RWPE1 (cell line): ENCODE results near the gene RAB4A.

Experiments
- CTCF ChIA-PET: fragments of 350-600 bp; sonication (Branson Sonifier 250); formaldehyde crosslinking; extraction: SDS; loops from one replicate; lab custom pipeline; 2021; lab: Yijun Ruan, JAX
- POLR2A ChIA-PET: fragments of 400-600 bp; formaldehyde crosslinking; extraction: SDS; loops from one replicate; lab custom pipeline; 2020; ENCODE audit warnings: antibody characterized with exemption; ENCODE audit not compliant: low non-redundant PET; lab: Yijun Ruan, JAX
- DNase-seq: peaks from one replicate; pipeline ENCODE4 v3.0.0; 2012; ENCODE audit warnings: low spot score
- H3K27ac ChIP-seq: fragments of 450-650 bp; 2 replicates; pipeline ENCODE4 v1.5.1; 2017
- TF ChIP-seq, protein P1 (sequence below): fragments of 450-650 bp; conservative IDR thresholded peaks from 2 replicates; pipeline ENCODE4 v1.5.1; 2017; ENCODE audit warnings: low read depth, mild to moderate bottlenecking

The RAB4A gene, protein sequence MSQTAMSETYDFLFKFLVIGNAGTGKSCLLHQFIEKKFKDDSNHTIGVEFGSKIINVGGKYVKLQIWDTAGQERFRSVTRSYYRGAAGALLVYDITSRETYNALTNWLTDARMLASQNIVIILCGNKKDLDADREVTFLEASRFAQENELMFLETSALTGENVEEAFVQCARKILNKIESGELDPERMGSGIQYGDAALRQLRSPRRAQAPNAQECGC

DNA sequence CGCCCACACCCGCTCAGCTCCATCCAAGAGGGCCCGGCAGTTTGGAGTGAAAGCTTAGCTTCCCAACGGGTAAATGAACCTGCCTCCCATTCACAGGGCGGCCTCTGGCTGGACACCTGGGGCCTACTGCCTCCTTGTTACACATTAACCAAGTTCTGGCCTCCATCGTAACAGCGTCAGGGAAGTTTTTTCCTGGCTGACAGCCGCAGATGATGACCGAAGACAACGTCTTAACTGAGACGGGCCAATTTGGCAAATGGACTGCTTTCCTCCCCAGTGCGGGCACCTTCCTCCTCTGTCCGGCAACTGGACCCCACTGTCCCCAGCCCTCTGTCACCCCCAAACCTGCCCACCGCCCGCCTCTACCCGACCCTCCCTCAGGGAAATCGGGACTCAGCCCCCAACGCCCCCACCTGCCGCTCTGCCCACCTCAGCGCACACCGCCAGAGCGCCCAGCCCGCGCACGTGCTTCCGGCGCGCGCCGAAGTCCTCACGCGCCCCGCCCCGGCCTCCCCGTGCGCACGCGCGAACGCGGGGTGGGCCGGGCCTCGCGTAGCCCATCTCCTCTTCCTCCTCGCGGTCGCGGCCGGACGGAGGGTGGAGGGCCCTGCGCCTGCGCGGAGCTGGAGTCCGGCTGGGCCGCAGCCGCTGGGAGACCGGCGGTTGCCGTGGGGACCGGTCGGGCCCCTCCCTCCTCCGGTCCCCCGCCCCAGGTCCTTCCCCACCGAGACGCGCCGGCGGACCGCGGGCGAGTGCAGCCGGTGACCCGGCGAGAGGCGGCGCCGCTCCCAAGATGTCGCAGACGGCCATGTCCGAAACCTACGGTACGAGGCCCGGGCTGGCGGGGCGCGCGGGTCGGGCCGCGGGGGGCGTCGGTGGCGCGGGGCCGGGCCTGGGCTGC, at the start of gene RAB4A:
RAB4A (plus strand) TSS at position 565 of the 901 bp plus-strand sequence; CDS start at position 794, 229 bp downstream.
- H3K27ac ChIP-seq: peak within 1 kb of the TSS; percentile 95
- CTCF ChIA-PET: interaction anchor here (0.7 kb wide), 1 partner anchor 27 kb away, joined by 3 read pairs; no protein-coding TSS in a partner anchor
- POLR2A ChIA-PET: interaction anchor here (0.6 kb wide), 1 partner anchor 32 kb away, joined by 4 read pairs; no protein-coding TSS in a partner anchor
- DNase-seq: peak; percentile 82
- TF ChIP-seq, protein P1, sequence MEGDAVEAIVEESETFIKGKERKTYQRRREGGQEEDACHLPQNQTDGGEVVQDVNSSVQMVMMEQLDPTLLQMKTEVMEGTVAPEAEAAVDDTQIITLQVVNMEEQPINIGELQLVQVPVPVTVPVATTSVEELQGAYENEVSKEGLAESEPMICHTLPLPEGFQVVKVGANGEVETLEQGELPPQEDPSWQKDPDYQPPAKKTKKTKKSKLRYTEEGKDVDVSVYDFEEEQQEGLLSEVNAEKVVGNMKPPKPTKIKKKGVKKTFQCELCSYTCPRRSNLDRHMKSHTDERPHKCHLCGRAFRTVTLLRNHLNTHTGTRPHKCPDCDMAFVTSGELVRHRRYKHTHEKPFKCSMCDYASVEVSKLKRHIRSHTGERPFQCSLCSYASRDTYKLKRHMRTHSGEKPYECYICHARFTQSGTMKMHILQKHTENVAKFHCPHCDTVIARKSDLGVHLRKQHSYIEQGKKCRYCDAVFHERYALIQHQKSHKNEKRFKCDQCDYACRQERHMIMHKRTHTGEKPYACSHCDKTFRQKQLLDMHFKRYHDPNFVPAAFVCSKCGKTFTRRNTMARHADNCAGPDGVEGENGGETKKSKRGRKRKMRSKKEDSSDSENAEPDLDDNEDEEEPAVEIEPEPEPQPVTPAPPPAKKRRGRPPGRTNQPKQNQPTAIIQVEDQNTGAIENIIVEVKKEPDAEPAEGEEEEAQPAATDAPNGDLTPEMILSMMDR: no peak

DNA sequence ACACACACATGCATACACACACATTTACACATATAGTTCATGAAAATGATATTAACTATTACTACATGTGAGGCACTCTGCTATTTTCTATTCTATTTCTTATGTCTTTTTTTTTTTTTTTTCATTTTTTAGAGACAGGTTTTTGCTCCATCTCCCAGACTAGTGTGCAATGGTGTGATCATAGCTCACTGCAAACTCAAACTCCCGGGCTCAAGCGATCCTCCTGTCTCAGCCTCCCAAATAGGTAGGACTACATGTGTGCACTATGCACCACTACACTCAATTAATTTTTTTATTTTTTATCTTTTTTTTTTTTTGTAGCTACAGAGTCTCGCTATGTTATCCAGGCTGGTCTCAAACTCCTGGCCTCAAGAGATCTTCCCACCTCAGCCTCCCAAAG, 48.8 kb upstream of the RAB4A start:
- no peak for DNase-seq
- ChIA-PET CTCF (interaction anchor here (0.7 kb wide), 2 partner anchors 360 to 557 kb away, joined by 3 to 4 read pairs; no protein-coding TSS in a partner anchor), POLR2A (no interaction called here)
- H3K27ac ChIP-seq: no peak overlapping the region
- TF ChIP-seq, protein P1: no peak

DNA sequence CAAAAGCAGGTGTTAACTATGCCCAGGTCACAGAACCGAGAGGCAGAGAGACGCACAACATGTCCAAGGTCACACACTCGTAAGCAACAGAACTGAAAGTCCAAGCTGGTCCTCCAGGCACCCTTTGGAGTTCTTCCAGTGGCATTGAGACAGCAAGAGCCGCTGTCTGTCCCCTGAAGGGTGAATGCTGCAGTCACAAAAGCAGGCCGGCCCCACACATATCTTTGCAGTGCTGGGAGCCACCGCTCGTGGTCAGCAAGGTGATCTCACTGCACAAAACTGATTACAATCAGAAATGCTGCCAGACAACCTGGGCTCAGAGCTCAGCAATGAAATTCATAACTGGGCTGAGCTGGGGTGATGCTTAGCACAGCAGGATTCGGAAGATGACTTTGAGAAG, 47.4 kb upstream of the RAB4A start:
- POLR2A ChIA-PET: no interaction called here
- TF ChIP-seq, protein P1: no peak
- no peak overlapping the region for H3K27ac ChIP-seq
- DNase-seq: no peak
- CTCF ChIA-PET: interaction anchor here (0.6 kb wide), 1 partner anchor 328 kb away, joined by 5 read pairs; no protein-coding TSS in a partner anchor

GRCh38 chr1:229224308-229224707, 46.6 kb upstream of the RAB4A start:
- H3K27ac ChIP-seq: no peak overlapping the region
- ChIA-PET CTCF (interaction anchor here (0.6 kb wide), 1 partner anchor 328 kb away, joined by 5 read pairs; no protein-coding TSS in a partner anchor), POLR2A (no interaction called here)
- DNase-seq: peak; percentile 53
- TF ChIP-seq, protein P1: no peak

GRCh38 chr1:229225331-229225782, 45.6 kb upstream of the RAB4A start:
- CTCF ChIA-PET: interaction anchor here (0.6 to 1.3 kb wide), 6 partner anchors 23 to 490 kb away, joined by 3 to 7 read pairs (median 4); partner anchors contain the start of gene RHOU
- peak; percentile 69 for DNase-seq
- TF ChIP-seq, protein P1: no peak
- POLR2A ChIA-PET: no interaction called here
- peak overlapping the region; percentile 67 for H3K27ac ChIP-seq

GRCh38 chr1:229226796-229227195, 44.1 kb upstream of the RAB4A start:
- DNase-seq: no peak
- CTCF ChIA-PET: interaction anchor here (0.6 to 1.2 kb wide), 4 partner anchors 8 to 537 kb away, joined by 3 to 7 read pairs (median 5); no protein-coding TSS in a partner anchor
- no peak overlapping the region for H3K27ac ChIP-seq
- TF ChIP-seq, protein P1: no peak
- POLR2A ChIA-PET: no interaction called here
